ENCODE measurements around the gene ZNF555.
A peak's percentile ranks its signal among the peaks of the same experiment; 100 is the strongest.
"Not testable (repeated sequence)": the region's sequence is repeated elsewhere in the genome, so short reads cannot be mapped to it uniquely, and the experiment has no call there.

Gene ZNF555

GRCh38 chr19:2900296-2901252 lies 59.3 kb downstream of the ZNF555 start, which contains the start of gene ZNF57:
TSS of gene ZNF57 (plus strand) at chr19:2900928. CDS start at chr19:2901046, 118 bp downstream.
- DNase-seq = peak; percentile 100
- TF ChIP-seq CTCF (IDR thresholded peaks at IDR 0.05; ENCODE audit: low read depth, low read length, missing control alignments) = no peak
- in situ Hi-C loops (cut with HindIII; ENCODE audit: low pct_ligation_motif_present, low sequenced_read_pairs) = no loop called here
- Histone ChIP-seq H3K36me3 (replicated peaks) (no peaks in the 10 kb centered on the region), H3K27ac (peak within 1 kb of the TSS; percentile 81), H3K27me3 (replicated peaks) (no peaks in the 10 kb centered on the region), H3K4me3 (ENCODE audit: low read depth, low read length) (peak within 1 kb of the TSS; percentile 91)

GRCh38 chr19:2902590-2903218 lies 61.4 kb downstream of the ZNF555 start:
- no peak for TF ChIP-seq CTCF (IDR thresholded peaks at IDR 0.05; ENCODE audit: low read depth, low read length, missing control alignments)
- Histone ChIP-seq H3K27ac (no peak overlapping the region), H3K27me3 (replicated peaks) (no peaks in the 10 kb centered on the region), H3K36me3 (replicated peaks) (no peaks in the 10 kb centered on the region), H3K4me3 (ENCODE audit: low read depth, low read length) (no peak overlapping the region)
- DNase-seq = no peak
- in situ Hi-C loops (cut with HindIII; ENCODE audit: low pct_ligation_motif_present, low sequenced_read_pairs) = no loop called here

- H3K36me3 ChIP-seq (replicated peaks); H3K4me3 ChIP-seq (ENCODE audit: low read depth, low read length); H3K27ac ChIP-seq; H3K27me3 ChIP-seq (replicated peaks); in situ Hi-C loops (cut with HindIII; ENCODE audit: low pct_ligation_motif_present, low sequenced_read_pairs); DNase-seq: not testable (repeated sequence)
Measured at GRCh38 chr19:2903326-2903725, 62.1 kb downstream of the ZNF555 start.

- in situ Hi-C loops (cut with HindIII; ENCODE audit: low pct_ligation_motif_present, low sequenced_read_pairs) = no loop called here
- TF ChIP-seq CTCF (IDR thresholded peaks at IDR 0.05; ENCODE audit: low read depth, low read length, missing control alignments) = no peak
- H3K27me3 ChIP-seq (replicated peaks) = no peaks in the 10 kb centered on the region
- no peaks in the 10 kb centered on the region for H3K36me3 ChIP-seq (replicated peaks)
- H3K4me3 ChIP-seq (ENCODE audit: low read depth, low read length) = no peak overlapping the region
- no peak for DNase-seq
- no peak overlapping the region for H3K27ac ChIP-seq
Measured at GRCh38 chr19:2905918-2906519, 64.7 kb downstream of the ZNF555 start.

- in situ Hi-C loops (cut with HindIII; ENCODE audit: low pct_ligation_motif_present, low sequenced_read_pairs) = no loop called here
- no peak for TF ChIP-seq CTCF (IDR thresholded peaks at IDR 0.05; ENCODE audit: low read depth, low read length, missing control alignments)
- DNase-seq = no peak
- no peaks in the 10 kb centered on the region for H3K27me3 ChIP-seq (replicated peaks)
- H3K36me3 ChIP-seq (replicated peaks) = no peaks in the 10 kb centered on the region
- H3K27ac ChIP-seq = no peak overlapping the region
- H3K4me3 ChIP-seq (ENCODE audit: low read depth, low read length) = no peak overlapping the region
Measured at GRCh38 chr19:2906631-2907195, 65.4 kb downstream of the ZNF555 start.
